ENCODE data around the gene MOB1B.

MOB1B gene

GRCh38 chr4:70914631-70915030 is 12.5 kb downstream of the MOB1B start:
- DNase-seq, result no peak

GRCh38 chr4:70915036-70915815 is 13.1 kb downstream of the MOB1B start:
- no peak for DNase-seq

DNA sequence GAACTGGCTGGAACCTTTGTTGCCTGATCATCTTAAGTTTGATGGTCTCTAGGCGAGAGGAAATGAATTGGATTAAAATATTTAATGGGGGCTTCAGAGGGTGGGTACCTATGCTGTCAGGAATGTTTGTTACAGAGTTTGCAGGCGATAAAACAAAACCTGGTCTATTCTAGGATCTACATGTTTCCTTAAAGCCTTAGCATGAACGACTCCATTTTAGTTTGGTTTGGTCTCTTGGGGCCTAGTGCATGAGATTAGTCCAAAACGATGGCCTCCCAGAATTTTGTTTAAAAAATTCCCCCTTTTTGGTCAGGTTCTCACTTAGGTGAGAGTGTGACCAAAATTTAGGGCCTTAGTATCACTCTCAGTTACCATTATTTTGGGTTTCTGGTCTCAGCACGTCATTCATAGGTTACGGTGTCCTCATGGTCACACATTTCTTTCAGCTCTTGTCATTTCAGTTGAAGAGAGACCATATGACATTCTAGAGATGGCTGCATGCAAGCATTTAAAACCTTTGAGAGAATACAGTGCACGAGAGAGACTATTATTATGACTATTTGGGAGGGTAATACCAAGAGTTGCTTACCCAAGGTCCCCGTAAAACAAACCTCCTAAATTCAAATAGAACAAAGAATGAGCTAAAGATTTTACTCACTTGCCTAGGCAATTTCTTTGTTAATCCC is 13.8 kb downstream of the MOB1B start:
- no peak for DNase-seq

DNA sequence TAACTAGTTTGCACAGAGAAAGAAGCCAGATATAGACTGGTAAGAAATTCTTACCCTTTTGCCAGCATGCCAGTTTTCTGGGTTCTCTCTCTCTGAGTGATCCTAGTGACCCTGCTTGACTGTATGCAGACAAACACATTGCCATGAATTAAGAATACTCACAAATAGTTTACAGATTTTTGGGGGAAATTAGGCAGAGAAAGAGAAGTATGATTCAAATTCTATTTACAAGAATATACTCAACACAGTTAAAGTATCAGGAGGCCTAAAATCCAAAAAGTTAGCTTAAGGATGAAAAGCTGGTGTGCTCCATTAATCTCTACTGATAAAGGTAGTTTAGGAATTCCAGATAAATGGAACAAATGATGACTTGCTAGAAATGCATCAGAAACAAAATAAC is 18.4 kb downstream of the MOB1B start:
- no peak for DNase-seq

DNA sequence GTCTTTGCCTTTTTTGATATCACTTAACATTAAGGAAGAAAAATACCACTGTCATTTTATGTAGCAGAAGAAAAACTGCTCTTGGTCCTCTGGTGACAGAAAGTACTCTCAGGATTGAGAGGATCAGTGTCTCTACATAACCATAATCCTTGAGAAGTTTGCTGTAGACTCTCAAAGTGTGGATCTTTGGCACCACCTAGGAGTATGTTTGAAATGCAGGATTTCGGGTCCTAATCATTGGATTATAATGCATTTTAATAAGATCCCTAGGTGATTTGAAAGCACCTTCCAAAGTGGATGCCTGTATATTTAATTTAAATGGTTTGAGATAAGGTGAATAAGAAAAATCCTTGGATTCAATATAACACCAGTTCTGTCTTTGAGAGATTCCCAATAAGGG is 23.2 kb downstream of the MOB1B start:
- DNase-seq, result no peak

DNA sequence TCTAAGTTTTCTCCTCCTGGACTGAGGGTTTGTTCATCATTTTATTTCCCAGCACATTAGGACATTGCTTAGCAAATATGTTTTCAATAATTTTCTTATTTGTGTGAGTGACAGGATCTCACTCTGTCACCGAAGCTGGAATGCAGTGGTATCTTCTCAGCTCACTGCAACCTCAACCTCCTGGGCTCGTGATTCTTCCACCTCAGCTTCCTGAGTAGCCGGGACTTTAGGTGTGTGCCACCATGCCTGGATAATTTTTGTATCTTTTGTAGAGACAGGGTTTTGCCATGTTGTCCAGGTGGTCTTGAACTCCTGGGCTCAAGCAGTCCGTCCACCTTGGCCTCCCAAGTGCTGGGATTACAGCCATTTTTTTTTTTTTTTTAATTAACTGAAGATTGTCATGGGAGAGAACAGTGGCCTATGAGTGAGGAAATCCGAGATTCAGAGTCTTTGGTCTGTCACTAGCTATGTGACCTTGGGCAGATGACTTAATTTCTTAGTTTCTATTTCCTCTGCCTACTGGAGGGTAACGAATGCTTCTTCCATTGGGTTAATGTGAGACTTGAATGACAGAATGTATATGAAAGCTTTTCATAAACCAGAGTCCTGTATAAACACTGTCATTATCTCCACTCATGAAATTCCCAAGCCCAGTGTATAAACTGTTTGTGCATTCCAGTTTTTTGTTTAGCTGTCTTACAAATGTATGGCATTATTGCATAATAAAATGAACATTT is 23.9 kb downstream of the MOB1B start:
- no peak for DNase-seq

DNA sequence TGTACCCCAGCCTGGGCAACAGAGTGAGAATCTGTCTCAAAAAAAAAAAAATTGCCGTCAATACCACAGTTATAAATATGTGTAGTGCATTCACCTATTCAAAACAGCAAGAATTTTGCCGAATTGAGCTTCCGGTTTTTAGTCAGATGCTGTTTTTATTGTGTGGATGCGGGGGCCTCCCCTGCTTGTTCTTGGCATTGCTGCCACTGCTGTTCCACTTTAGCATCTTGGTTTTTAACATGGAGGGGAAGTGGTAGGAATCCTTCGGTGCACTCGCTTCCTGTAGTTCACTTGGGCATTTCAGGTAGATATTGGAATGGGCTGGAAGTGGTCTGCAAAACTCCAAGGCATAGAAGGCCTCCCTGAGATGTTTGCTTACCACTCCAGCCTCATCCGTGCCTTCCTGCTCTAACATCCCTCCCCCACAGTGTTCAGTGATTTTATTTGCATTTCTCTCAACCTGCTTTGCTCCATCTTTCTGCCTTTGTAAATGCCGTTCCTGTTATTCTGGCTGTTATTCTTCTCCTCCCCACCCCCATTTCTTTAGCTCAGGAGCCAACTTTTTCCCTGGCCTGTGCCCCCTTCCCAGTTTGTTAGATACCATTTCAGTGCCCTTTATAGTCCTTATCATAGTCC is 25.5 kb downstream of the MOB1B start:
- no peak for DNase-seq

GRCh38 chr4:70930530-70931256 is 28.5 kb downstream of the MOB1B start:
- DNase-seq, result no peak

- DNase-seq, result no peak
Observed at GRCh38 chr4:70931347-70931746, 29.2 kb downstream of the MOB1B start.

DNA sequence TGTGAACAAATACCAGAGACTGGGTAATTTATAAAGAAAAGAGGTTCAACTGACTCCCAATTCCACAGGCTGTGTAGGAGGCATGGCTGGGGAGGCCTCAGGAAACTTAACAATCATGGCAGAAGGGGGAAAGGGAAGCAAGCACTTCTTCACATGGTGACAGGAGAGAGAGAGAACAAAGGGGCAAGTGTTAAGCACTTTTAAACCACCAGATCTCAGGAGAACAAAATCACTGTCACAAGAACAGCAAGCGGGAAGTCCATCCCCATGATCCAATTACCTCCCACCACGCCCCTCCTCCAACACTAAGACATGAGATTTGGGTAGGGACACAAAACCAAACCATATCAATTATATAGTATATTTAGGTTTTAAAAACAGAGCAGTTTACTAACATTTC is 30.8 kb downstream of the MOB1B start:
- no peak for DNase-seq

GRCh38 chr4:70935038-70935695 is 33.0 kb downstream of the MOB1B start:
- no peak for DNase-seq

DNA sequence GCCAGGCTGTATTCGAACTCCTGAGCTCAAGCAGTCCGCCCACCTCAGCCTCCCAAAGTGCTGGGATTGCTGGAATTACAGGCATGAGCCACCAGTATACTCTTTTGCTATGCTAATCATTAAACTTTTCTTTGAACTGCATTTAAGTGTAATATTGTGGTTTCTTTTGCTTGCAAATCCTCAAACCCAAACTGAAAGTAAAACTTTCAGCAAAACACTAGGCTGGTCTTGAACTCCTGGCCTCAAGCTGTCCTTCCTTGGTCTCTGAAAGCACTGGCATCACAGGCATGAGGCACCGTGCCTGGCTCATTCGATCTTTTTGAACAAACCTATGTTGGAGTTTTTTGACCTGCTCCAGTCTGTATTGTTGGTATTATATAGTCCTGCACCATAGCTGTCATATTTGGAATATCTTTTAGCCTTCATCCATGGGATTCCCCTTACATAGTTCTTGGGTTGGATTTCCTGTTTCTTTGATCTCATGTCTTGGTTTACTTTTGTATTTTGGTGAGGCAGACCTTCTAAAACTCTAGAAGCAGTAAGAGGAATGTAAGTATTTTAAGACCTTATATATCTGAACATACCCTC is 34.1 kb downstream of the MOB1B start:
- no peak for DNase-seq

GRCh38 chr4:70938086-70938485 is 35.9 kb downstream of the MOB1B start:
- DNase-seq, result no peak

DNA sequence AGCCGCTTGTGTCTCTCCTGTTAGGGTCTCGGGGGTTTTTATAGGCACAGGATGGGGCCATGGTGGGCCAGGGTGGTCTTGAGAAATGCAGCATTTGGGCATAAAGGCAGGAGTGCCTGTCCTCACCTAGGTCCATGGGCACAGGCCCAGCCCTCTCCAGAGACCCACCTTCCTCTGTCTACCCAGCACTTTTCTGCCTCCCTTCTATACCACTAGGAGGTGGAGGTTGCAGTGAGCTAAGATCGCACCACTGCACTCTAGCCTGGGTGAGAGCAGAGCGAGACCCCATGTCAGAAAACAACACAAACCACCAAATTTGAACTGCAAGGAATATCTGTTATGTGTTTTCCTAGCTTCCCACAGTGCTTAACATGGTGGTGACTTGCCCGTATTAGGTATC is 38.0 kb downstream of the MOB1B start:
- no peak for DNase-seq

- no peak for DNase-seq
Observed at GRCh38 chr4:70943114-70943513, 40.9 kb downstream of the MOB1B start.

GRCh38 chr4:70945046-70945445 is 42.9 kb downstream of the MOB1B start:
- no peak for DNase-seq

GRCh38 chr4:70945452-70946055 is 43.4 kb downstream of the MOB1B start:
- no peak for DNase-seq

GRCh38 chr4:70946939-70947338 is 44.8 kb downstream of the MOB1B start:
- no peak for DNase-seq

GRCh38 chr4:70948665-70949260 is 46.6 kb downstream of the MOB1B start:
- no peak for DNase-seq

GRCh38 chr4:70954032-70954431 is 51.9 kb downstream of the MOB1B start:
- DNase-seq, result no peak

Measured in C1 segment of cervical spinal cord (tissue), 14 donors.